ENCODE results near the gene CMTM1.
"Not testable (repeated sequence)": the region's sequence is repeated elsewhere in the genome, so short reads cannot be mapped to it uniquely, and the experiment has no call there.

CMTM1 gene

GRCh38 chr16:66562409-66562808 lies 3.8 kb upstream of the CMTM1 start:
- DNase-seq (ENCODE audit: low read depth): no peak

GRCh38 chr16:66562986-66563385 lies 3.3 kb upstream of the CMTM1 start:
- DNase-seq (ENCODE audit: low read depth): no peak

GRCh38 chr16:66563574-66564334 lies 2.5 kb upstream of the CMTM1 start:
- DNase-seq (ENCODE audit: low read depth): no peak

DNA sequence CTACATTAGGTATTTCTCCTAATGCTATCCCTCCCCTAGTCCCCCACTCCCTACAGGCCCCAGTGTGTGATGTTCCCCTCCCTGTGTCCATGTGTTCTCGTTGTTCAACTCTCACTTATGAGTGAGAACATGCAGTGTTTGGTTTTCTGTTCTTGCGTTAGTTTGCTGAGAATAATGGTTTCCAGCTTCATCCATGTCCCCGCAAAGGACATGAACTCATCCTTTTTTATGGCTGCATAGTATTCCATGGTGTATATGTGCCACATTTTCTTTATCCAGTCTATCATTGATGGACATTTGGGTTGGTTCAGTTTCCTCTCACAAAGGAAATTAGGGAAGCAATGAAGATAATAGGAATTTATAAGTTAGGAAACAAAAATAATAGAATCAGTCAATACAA lies 1.0 kb downstream of the CMTM1 start:
- DNase-seq (ENCODE audit: low read depth): not testable (repeated sequence)

GRCh38 chr16:66568355-66568754 lies 2.1 kb downstream of the CMTM1 start:
- no peak for DNase-seq (ENCODE audit: low read depth)

- DNase-seq (ENCODE audit: low read depth): no peak
These were observed 2.9 kb downstream of the CMTM1 start for GRCh38 chr16:66569131-66569530.

- no peak for DNase-seq (ENCODE audit: low read depth)
These were observed 3.7 kb downstream of the CMTM1 start for GRCh38 chr16:66569827-66570405.

DNA sequence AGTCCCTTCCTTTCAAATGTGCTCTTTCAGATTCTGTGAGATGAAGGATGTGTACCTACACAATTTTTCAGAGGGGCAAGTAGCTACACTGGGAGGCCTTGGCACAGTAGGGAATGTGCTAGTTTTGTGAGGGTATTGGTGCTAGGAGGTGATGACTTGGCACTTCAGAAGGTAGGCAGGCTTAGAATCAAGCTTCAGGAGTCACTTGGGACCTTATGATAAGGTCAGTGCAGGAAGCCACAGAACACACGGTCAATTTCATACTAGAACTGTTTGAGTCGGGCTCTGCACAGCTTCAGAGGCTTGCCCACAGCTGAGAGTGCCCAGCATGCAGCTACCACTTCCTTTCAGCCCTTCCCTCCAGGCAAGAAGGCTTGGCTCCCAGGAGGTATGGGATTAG lies 6.1 kb downstream of the CMTM1 start:
- DNase-seq (ENCODE audit: low read depth): no peak

- DNase-seq (ENCODE audit: low read depth): no peak
These were observed 7.8 kb downstream of the CMTM1 start for GRCh38 chr16:66574081-66574480.

DNA sequence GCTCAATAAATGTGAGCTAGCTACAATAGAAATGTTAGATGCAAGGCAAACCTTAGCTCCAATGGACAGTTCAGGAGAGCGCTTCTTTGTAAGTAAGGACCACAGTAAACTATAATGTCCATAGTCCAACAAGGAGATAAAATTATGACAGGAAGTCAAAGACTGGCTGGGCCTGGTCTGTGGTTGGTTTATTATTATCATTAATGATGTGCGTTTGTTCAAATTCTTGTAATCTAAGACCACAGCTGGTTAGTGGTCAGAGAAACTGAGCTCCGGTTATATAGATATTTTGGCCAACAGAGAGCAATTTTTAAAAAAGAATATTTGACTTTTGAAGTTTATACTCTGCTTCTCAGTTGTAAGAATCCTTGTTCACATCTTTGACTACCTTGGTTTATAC lies 8.3 kb downstream of the CMTM1 start:
- no peak for DNase-seq (ENCODE audit: low read depth)

DNA sequence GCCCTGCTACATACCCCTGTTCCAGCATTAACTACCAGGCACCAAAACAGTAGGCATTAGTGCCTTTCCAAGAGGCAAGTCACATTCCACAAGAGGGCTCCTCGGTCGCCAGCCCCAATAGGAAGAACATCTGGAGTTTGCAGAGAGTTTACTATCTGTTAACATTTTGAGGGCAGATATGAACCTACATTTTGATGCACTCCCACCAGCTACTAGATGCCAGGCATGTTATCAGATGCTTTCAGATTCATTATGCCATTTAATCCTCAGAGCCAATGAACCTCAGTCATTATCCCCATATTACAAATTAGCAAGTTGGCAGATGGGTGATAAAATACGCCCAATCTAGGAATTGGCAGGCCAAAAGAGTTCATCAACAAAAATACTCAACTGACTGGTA lies 8.8 kb downstream of the CMTM1 start:
- DNase-seq (ENCODE audit: low read depth): no peak

DNA sequence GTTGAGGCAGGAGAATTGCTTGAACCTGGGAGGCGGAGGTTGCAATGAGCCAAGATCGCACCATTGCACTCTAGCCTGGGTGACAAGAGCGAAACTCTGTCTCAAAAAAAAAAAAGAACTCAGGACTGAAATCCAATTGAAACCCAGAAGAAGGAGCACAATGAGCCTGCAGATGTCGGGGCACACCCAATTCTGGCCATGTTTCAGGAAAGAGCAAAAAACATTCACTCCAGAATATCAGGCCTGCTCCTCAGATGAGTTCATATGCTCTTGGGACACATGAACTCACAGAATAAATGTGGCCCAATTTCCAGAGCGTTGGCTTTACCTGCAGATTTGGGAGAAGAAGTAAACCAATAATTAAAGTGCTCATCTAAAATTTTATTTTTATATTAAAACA lies 10.1 kb downstream of the CMTM1 start:
- DNase-seq (ENCODE audit: low read depth): no peak

DNA sequence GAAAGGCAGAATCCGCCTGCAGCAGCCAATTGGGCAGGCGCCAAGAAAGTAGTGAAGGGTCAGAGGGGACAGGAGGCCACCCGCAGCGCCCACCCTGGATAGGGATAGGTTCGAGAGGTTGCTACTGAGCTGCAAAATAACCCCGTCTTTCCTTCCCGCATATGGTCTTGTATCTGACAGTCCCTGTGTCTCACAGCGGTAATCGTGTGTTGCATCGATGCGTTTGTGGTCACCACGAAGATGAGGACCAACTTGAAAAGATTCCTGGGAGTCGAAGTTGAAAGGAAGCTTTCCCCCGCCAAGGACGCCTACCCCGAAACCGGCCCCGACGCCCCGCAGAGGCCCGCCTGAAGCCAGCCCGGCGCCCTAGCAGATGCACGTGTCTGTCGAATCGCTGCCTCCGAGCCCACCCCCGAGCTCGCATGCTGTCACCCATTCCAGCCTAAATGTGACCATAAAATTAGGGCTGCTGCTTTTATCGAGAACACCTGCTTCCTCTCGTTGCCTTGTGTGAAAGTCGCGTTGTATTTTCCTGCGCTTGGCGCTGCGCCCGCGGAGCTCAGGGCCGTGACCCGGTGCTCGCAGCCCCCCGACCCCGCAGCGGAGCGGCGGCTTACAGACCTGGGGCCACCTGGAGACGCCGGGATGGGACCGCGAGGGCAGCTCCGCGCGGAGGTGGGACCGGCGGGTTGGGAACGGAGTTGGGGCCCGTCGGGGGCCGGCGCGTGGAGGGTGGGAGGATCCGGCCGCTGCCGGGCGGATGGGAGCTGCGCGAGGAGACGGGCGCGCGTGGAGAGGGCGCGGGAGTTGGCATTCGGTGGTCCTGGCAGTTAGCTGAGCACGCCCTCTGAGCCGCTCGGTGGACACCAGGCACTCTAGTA lies 12.7 kb downstream of the CMTM1 start, which contains the start of gene CMTM2:
TSS of gene CMTM2 (plus strand) at position 813 of the 881 bp plus-strand sequence. CDS start 145 bp downstream, outside the sequence.
- no peak for DNase-seq (ENCODE audit: low read depth)

DNA sequence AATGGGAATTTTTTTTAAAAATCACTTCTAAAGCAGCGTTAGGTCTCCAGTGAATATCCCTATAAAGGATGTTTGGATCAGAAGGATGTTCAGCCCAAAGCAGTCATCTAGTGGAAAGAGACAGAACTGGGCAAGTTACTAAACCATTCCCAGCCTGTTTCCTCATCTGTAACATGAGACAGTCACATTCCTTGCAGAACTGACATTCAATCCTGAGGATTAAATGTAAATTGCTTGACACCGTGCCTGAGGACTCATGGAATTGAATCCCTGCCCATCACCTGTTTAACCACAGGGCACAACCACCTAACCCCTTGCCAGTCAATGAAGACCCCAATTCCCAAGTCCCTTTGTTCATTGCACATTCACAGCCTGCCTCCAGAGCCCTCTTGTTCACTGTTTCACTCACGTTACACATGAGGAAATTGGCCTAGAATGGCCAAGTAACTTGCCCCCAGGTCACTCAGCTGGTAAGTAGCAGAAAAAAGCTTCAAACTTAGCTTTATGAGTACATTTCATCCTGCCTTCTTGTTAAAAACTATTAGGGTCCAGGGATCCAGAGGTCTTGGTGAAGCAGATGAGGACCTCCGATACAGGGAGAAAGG lies 14.5 kb downstream of the CMTM1 start:
- DNase-seq (ENCODE audit: low read depth): no peak

DNA sequence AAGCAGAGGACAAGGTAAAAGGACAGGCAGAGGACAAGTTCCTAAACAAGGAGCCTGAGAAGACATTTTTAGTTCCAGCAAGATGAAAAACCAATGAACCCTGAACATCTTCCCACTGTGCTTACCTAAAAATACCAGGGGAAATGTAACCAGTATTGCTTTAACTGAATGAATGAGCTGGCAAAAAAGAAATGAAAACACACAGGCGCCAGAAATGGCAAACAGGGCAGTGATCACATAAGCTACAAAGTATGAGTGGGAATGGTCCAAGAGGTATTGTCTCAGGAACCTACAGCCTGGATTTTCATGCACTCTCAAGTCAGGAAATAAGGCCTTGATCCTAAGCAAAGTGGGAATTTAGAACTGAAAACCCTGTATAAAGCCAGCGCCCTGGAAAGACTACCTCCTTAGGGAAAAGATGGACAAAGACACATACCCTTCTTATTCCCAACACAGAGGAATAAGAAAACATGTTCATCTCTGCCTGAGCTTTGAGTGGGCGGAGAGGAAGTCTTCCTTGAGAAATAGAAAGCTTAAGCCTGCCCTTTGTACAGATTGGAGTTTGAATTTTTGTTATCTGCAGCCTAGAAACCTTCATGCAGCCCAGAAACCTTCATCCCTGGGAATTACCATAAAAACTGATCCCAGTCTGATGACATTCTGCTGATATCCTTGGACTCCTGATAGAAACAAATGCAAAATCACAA lies 15.2 kb downstream of the CMTM1 start:
- no peak for DNase-seq (ENCODE audit: low read depth)

DNA sequence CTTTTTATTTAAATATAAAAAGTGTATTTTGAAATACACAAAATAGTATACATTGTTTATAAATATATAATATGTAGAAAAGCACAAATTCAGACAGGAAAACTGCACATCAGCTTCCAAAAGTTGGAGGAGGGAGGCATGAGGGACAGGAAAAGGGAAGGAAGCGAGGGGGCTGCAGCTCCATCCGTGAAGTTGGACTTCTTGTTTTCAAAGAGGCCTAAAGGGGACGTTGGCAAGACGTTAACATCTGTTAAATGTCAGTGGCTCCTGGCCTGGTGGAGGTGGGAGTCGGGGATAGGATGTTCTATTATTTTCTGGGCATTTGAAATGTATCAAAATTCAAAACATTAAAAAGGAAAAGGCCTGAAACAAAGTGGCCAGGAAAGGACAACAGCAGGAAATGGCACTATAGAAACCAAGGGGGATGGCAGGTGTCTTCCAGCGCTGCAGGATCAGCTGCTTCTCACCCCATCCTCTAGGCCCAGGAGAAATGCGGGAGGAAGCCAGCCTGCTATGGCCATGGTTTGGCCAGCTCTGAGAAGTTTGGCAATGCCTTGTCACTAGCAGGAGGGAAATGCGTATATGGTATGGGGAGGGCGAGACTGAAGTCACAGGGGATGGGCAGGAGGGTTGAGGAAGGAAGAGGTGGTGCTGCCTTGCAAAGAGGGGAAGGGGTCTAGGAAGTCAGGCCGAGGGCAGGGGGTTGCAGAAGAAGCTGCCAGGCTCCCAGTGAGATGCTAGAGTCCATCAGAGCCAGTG lies 19.4 kb downstream of the CMTM1 start:
- DNase-seq (ENCODE audit: low read depth): no peak

GRCh38 chr16:66587881-66588600 lies 21.8 kb downstream of the CMTM1 start:
- no peak for DNase-seq (ENCODE audit: low read depth)

- DNase-seq (ENCODE audit: low read depth): peak; percentile 48
These were observed 22.9 kb downstream of the CMTM1 start for GRCh38 chr16:66588981-66589713.

DNA sequence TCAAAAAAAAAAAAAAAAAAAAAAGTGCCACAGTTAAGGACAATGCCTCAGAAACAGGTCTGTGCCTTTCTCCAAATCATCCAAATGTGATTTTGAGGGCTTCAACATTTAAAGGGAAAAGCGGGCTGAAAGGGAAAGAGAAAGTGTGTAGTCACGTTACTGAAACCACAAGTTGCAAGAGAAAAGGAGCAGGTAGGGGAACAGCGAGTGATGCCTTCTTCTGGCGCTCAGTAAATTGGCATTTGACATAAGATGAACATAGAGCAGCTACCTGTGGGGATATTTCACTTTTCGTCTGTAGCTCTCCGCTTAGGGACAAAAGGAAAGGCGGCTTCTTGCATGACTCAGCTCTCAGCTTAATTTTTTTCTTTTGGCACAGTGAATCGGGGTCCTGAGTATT lies 24.1 kb downstream of the CMTM1 start:
- no peak for DNase-seq (ENCODE audit: low read depth)

DNA sequence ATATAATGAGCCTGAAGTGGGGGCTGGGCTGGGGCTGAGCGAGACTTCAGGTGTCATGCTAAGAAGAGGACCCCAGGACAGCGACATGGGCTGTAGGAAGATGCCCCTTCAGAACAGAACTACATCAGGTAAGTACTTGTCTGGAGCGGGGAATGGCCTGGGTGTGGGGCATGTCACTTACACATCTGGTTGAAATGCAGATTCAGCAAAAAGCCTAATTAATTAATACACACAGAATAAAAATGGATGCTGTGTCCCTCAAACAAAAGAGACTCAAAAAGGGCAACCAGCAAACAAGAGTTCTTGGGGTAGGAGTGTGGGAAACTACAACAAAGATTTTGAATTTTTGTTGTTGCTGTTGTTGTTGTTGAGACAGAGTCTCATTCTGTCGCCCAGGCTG lies 24.8 kb downstream of the CMTM1 start:
- DNase-seq (ENCODE audit: low read depth): no peak
